GM04504 (cell line): ENCODE measurements around the gene KCNJ4.
"Not testable (repeated sequence)": the region's sequence is repeated elsewhere in the genome, so short reads cannot be mapped to it uniquely, and the experiment has no call there.

ENCODE experiments used
- DNase-seq: peaks from one replicate; pipeline ENCODE4 v3.0.0-alpha.2; 2012; ENCODE audit warnings: low read depth

KCNJ4 gene

GRCh38 chr22:38381371-38381770, 73.6 kb downstream of the KCNJ4 start:
- DNase-seq, result not testable (repeated sequence)
